ENCODE measurements around the gene NOP56.

The NOP56 gene

GRCh38 chr20:2651772-2652723, at the start of gene NOP56:
Gene NOP56, plus strand, starts transcription at chr20:2652632. Its CDS starts 29 bp downstream, at chr20:2652661.
- DNase-seq, result peak; percentile 45

GRCh38 chr20:2602746-2603145, 49.7 kb upstream of the NOP56 start:
- DNase-seq, result no peak

GRCh38 chr20:2603816-2604505, 48.5 kb upstream of the NOP56 start:
- no peak for DNase-seq

GRCh38 chr20:2604506-2604835, 48.0 kb upstream of the NOP56 start:
- DNase-seq, result no peak

- DNase-seq, result no peak
Observed at GRCh38 chr20:2606507-2607006, 45.9 kb upstream of the NOP56 start.

- DNase-seq, result no peak
Observed at GRCh38 chr20:2610326-2610725, 42.1 kb upstream of the NOP56 start.

- DNase-seq, result no peak
Observed at GRCh38 chr20:2610941-2611720, 41.3 kb upstream of the NOP56 start.

- no peak for DNase-seq
Observed at GRCh38 chr20:2612073-2612472, 40.4 kb upstream of the NOP56 start.

GRCh38 chr20:2616634-2617033, 35.8 kb upstream of the NOP56 start:
- no peak for DNase-seq

GRCh38 chr20:2617099-2617714, 35.2 kb upstream of the NOP56 start:
- no peak for DNase-seq

- DNase-seq, result no peak
Observed at GRCh38 chr20:2618815-2619214, 33.6 kb upstream of the NOP56 start.

- DNase-seq, result no peak
Observed at GRCh38 chr20:2619337-2619736, 33.1 kb upstream of the NOP56 start.

GRCh38 chr20:2619961-2620595, 32.4 kb upstream of the NOP56 start:
- DNase-seq, result no peak

- no peak for DNase-seq
Observed at GRCh38 chr20:2624190-2624589, 28.2 kb upstream of the NOP56 start.

GRCh38 chr20:2625062-2625461, 27.4 kb upstream of the NOP56 start:
- DNase-seq, result no peak

GRCh38 chr20:2626853-2627541, 25.4 kb upstream of the NOP56 start:
- no peak for DNase-seq

GRCh38 chr20:2631228-2631627, 21.2 kb upstream of the NOP56 start:
- DNase-seq, result no peak

GRCh38 chr20:2633381-2633780, 19.1 kb upstream of the NOP56 start:
- DNase-seq, result no peak

- no peak for DNase-seq
Observed at GRCh38 chr20:2637246-2637645, 15.2 kb upstream of the NOP56 start.

- no peak for DNase-seq
Observed at GRCh38 chr20:2640260-2640659, 12.2 kb upstream of the NOP56 start.

- no peak for DNase-seq
Observed at GRCh38 chr20:2640899-2641298, 11.5 kb upstream of the NOP56 start.

GRCh38 chr20:2643708-2644107, 8.7 kb upstream of the NOP56 start:
- no peak for DNase-seq
